Airway epithelial cell (primary cell): ENCODE data around the gene RSPH4A. TPM values are rescaled to one million over a fixed set of nuclear protein-coding genes. Genes with fewer than 3 reads are reported as not detected.

Experiments
- total RNA-seq: library from RNA; depleted of rRNA; stranded (reverse); fragments of >200 nt; gene quantifications from 2 replicates; pipeline ENCODE4 v1.2.3, GENCODE V29; 2015

RSPH4A gene
- not detected in 2 replicates for total RNA-seq

DNA sequence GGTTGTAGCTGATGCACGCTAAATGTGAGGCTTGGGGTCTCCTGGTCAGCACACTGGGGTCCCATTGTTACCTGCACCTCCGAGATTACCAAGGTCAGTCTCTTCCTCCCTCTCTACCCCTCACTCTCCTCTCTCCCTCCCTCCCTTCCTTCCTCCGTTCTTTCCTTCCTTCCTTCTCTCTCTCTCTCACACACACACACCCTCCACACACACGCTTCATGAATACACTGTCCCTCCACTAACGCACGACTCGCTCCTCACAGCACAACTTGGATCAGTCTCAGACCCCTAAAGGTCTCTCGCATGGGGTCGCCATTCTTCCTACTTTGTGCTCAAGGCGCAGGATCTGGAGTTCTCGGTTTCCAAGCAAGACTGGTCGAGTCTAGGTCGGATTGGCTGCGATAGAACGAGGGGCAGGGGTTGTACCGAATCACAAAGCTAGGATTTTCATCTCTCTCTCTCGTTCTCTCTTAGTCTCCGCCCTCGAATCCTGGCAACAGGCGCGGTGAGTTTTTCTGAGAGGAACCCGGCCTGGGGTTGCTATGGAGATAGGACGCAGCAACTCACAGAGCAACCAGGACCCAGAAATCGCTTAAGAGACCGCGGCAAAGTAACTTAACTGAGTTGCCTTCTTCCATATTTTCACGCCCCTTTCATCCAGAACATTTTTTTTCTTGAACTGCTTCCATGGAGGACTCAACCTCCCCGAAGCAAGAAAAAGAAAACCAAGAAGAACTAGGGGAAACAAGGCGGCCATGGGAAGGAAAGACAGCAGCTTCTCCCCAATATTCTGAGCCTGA lies at the start of gene RSPH4A:
TSS of gene RSPH4A (plus strand) at position 543 of the 800 bp plus-strand sequence. CDS start at position 688, 145 bp downstream.

DNA sequence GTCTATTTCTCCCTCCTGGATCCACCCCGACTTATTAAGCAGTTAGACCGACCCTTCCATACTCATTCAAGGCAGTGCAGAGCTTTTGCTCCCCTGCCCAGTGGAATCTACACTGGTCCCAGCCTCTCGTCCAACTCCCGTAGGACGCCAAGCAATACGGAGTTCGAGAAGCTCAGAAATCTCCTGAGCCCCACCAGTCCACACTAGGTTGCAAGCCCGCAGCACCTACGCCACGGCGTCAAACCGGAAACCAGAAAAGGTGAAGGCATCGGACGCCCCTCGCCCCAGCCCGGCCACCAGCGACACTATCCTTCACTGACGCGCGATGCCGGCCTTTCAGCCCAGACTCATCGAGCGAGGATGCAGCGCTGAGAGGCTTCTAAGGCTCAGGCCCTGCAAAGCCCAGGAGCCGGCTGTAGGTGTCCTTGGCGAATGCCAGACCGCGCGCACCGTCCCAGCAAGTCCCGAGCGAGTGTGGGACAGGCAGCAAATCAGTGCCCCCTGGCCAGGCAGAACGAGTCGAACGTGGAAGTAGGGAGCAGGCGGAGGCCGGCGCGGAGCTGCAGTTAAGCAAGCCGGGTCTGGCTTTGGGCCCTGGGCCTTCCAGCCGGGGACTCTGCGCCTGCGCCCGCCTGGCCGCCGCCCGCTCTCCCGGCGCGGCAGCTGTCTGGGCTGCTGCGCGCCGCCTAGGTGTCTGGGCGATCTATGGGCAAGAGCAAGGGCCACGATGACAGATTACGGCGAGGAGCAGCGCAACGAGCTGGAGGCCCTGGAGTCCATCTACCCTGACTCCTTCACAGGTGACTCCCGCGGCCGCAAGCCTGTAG lies 45.2 kb upstream of the RSPH4A start, which contains the start of gene RWDD1:
TSS of gene RWDD1 (plus strand) at position 649 of the 827 bp plus-strand sequence. CDS start at position 728, 79 bp downstream.

DNA sequence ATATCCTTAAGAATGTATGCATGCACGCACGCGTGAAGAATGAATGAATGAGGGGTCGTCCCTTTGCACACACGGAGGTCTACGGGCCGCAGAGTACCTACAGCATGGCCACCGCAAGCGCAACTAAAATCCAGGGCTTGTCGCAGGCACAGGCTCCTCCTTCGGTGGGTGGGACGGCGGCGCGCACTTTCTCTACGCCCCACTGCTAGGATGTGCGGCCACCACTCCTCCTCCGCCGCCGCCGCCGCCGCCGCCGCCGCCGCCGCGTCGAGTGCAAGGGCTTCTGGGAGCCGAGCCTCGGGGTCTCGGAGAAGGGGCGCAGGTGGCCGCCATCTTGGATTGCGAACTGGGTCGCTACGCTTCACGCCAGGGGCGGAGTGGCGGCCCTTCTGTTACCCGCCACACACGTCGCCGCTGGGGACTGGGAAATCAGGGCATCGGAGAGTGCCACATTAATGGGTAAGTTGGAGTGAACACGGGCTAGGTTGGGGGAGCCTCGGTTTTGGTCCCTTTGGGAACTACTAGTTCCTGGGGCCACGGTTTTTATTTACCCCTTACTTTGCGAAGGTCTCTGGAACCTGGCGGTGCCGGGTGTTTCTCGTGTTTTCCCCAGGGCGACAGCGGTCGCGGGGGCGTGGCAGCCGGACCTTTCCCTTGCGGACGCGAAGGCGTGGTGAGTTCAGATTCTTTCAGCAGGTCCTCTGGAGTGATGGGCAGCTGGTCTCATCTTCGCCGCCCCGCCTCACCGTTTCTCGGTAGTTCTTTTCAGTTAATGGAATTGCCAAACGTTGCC lies 64.8 kb downstream of the RSPH4A start, which contains the start of gene KPNA5:
TSS of gene KPNA5 (plus strand) at position 332 of the 793 bp plus-strand sequence. CDS start at position 456, 124 bp downstream.

Other genes starting within 250 kb of the RSPH4A start
- 51.7 and 60.5 TPM in 2 replicates for gene DSE, start 245.5 kb upstream of the RSPH4A start, total RNA-seq
- 2.4 and 3.1 TPM in 2 replicates for gene CALHM6, start 155.1 kb upstream of the RSPH4A start, total RNA-seq
- gene CALHM5, start 104.8 kb upstream of the RSPH4A start, total RNA-seq: under 0.01 and 0.07 TPM in 2 replicates
- not detected in 2 replicates for gene TRAPPC3L, start 70.8 kb upstream of the RSPH4A start, total RNA-seq
- gene CALHM4, start 62.7 kb upstream of the RSPH4A start, total RNA-seq: 0.09 TPM in 1 of 2 replicates, not detected in the other
- gene RWDD1, start 45.0 kb upstream of the RSPH4A start, total RNA-seq: 25.8 and 30.8 TPM in 2 replicates
- gene ZUP1, start 52.3 kb downstream of the RSPH4A start, total RNA-seq: 9.3 and 11.5 TPM in 2 replicates
- 3.5 and 3.9 TPM in 2 replicates for gene KPNA5, start 64.7 kb downstream of the RSPH4A start, total RNA-seq
- 0.14 TPM in 1 of 2 replicates, not detected in the other for gene FAM162B, start 149.2 kb downstream of the RSPH4A start, total RNA-seq
- not detected in 2 replicates for gene GPRC6A, start 212.6 kb downstream of the RSPH4A start, total RNA-seq